K562 (cell line): ENCODE results near the gene CHMP4B. TPM values are rescaled to one million over a fixed set of nuclear protein-coding genes. Genes with fewer than 3 reads are reported as not detected.
A peak's percentile ranks its signal among the peaks of the same experiment; 100 is the strongest.

Experiments used
- BRCA1 ChIP-seq, 2 experiments: fragments of 450-650 bp in 1 of 2; sonication (generic) in 1 of 2; formaldehyde crosslinking in 1 of 2; IDR thresholded peaks; 2 replicates each; pipeline versions ENCODE4 v1.5.0 to v1.6.1; 2017 to 2020; ENCODE audit warnings: mild to moderate bottlenecking in 1 of 2, missing genetic modification reagents in 1 of 2
- BRF1 ChIP-seq: IDR thresholded peaks from 3 replicates; pipeline ENCODE4 v1.6.1; 2011; ENCODE audit warnings: borderline replicate concordance, mild to moderate bottlenecking; ENCODE audit not compliant: insufficient read length; ENCODE audit errors: extremely low read depth
- EGR1 ChIP-seq: fragments of 450-650 bp; conservative IDR thresholded peaks from 2 replicates; pipeline ENCODE4 v1.6.1; 2017; ENCODE audit warnings: mild to moderate bottlenecking
- EWSR1 ChIP-seq: fragments of 450-650 bp; IDR thresholded peaks from 2 replicates; pipeline ENCODE4 v1.6.1; 2018; ENCODE audit warnings: borderline replicate concordance, mild to moderate bottlenecking, low read depth, moderate library complexity; ENCODE audit not compliant: partially characterized antibody
- MCM2 ChIP-seq: fragments of 450-650 bp; IDR thresholded peaks from 2 replicates; pipeline ENCODE4 v1.6.1; 2017; ENCODE audit warnings: low read depth, mild to moderate bottlenecking
- NRF1 ChIP-seq, 2 experiments: fragments of 450-650 bp; IDR thresholded peaks in 1 of 2; conservative IDR thresholded peaks in 1 of 2; 2 replicates each; pipeline ENCODE4 v1.6.1; 2014; ENCODE audit warnings: mild to moderate bottlenecking in 2 of 2
- PYGO2 ChIP-seq: fragments of 450-650 bp; IDR thresholded peaks from 2 replicates; pipeline ENCODE4 v1.6.1; 2016; ENCODE audit warnings: mild to moderate bottlenecking, missing genetic modification characterization, moderate library complexity, missing compliant biosample characterization
- SREBF1 ChIP-seq: fragments of 150-350 bp; IDR thresholded peaks from 2 replicates; pipeline ENCODE4 v1.6.1; 2014; ENCODE audit warnings: antibody characterized with exemption, low read depth, low read length, borderline replicate concordance
- TFAM ChIP-seq: fragments of 250-450 bp; sonication (Bioruptor Pico); conservative IDR thresholded peaks from 2 replicates; pipeline ENCODE4 v1.5.0; 2021; ENCODE audit warnings: mild to moderate bottlenecking, moderate library complexity
- ZBTB8A ChIP-seq: fragments of 450-650 bp; IDR thresholded peaks from 2 replicates; pipeline ENCODE4 v1.6.1; 2018; ENCODE audit warnings: mild to moderate bottlenecking, moderate library complexity; ENCODE audit not compliant: partially characterized antibody
- ZBTB9 ChIP-seq: fragments of 450-650 bp; formaldehyde crosslinking; IDR thresholded peaks from 2 replicates; pipeline ENCODE4 v1.4.0; 2020; ENCODE audit warnings: mild to moderate bottlenecking, moderate library complexity
- ZC3H11A ChIP-seq: IDR thresholded peaks from 2 replicates; pipeline ENCODE4 v1.6.1; 2012; ENCODE audit warnings: low read depth, low read length, improper control_type of control experiment
- ZNF24 ChIP-seq: fragments of 450-650 bp; IDR thresholded peaks from 2 replicates; pipeline ENCODE4 v1.6.1; 2016
- ZNF395 ChIP-seq: fragments of 200-800 bp; sonication (Bioruptor generic); IDR thresholded peaks from 2 replicates; pipeline ENCODE4 v1.6.1; 2017; ENCODE audit warnings: missing genetic modification characterization, missing compliant biosample characterization
- ZNF592 ChIP-seq: fragments of 450-650 bp; IDR thresholded peaks from 2 replicates; pipeline ENCODE4 v1.6.1; 2017; ENCODE audit warnings: antibody characterized with exemption, mild to moderate bottlenecking
- ZNF639 ChIP-seq, 2 experiments: fragments of 200-800 bp in 1 of 2; sonication (Bioruptor generic) in 1 of 2; sonication (generic) in 1 of 2; formaldehyde crosslinking in 1 of 2; IDR thresholded peaks in 1 of 2; conservative IDR thresholded peaks in 1 of 2; 2 replicates each; pipeline versions ENCODE4 v1.5.0 to v1.6.1; 2016 to 2020; ENCODE audit warnings: missing compliant biosample characterization in 1 of 2, missing genetic modification characterization in 1 of 2, missing genetic modification reagents in 1 of 2
- polyA plus RNA-seq, 8 experiments: library from polyadenylated mRNA; depleted of rRNA in 4 of 8; stranded (reverse) in 5 of 8; unstranded in 3 of 8; fragments of >200 nt; fragmentation: Nextera tagmentation in 2 of 8; fragmentation: Illumina TruSeq in 1 of 8; extraction: Ambion mirVana in 2 of 8; extraction: Trizol in 1 of 8; gene quantifications; 2 replicates each; pipeline versions ENCODE4 v1.2.1 to v1.2.3, GENCODE V29; 2011 to 2014; ENCODE audit warnings: inconsistent platforms in 1 of 8, missing spikeins in 1 of 8
- total RNA-seq, 7 experiments: library from RNA; depleted of rRNA in 6 of 7; stranded (reverse); fragments of >200 nt in 6 of 7; fragmentation: Illumina TruSeq in 2 of 7; extraction: Trizol in 2 of 7; gene quantifications; 2 replicates each; pipeline versions ENCODE4 v1.2.1 to v1.2.3, GENCODE V29; 2011 to 2021; ENCODE audit warnings: low replicate concordance in 1 of 7

CHMP4B gene
- total and polyA plus RNA-seq, 9 of the 15 experiments (the other 6 are each of a cell fraction or from before 2014, with no cell fraction given) = 1.8 to 64.7 (median 31.8) TPM

- peak; percentile 91 for TF ChIP-seq ZBTB8A
- no peak for TF ChIP-seq BRCA1 (IDR thresholded peaks at IDR 0.05)
- TF ChIP-seq BRCA1 (CRISPR knock-in tag; IDR thresholded peaks at IDR 0.05) = no peak
- no peak for TF ChIP-seq ZNF24
- no peak for TF ChIP-seq EWSR1
- TF ChIP-seq SREBF1 = peak; percentile 94
- no peak for TF ChIP-seq TFAM (CRISPR knock-in tag)
- peak; percentile 99 for TF ChIP-seq ZNF592
- peak; percentile 59 to 70 for TF ChIP-seq NRF1 (conservative IDR thresholded peaks at IDR 0.05 in 1 of 2, IDR thresholded peaks at IDR 0.05 in 1 of 2)
- peak; percentile 83; the same call in 1 of the 2 replicates for TF ChIP-seq ZBTB9 (CRISPR knock-in tag)
- TF ChIP-seq ZNF395 (CRISPR knock-in tag) = peak; percentile 99
- TF ChIP-seq MCM2 = no peak
- TF ChIP-seq PYGO2 (tag) = no peak
- no peak for TF ChIP-seq BRF1
- peak in 1 of 2 experiments; percentile 97; a peak in 2 of 4 replicates for TF ChIP-seq ZNF639 (CRISPR knock-in tag; conservative IDR thresholded peaks at IDR 0.05 in 1 of 2, IDR thresholded peaks at IDR 0.05 in 1 of 2)
- TF ChIP-seq ZC3H11A = no peak
- peak; percentile 90 for TF ChIP-seq EGR1
These were observed at the start of gene CHMP4B (continued) for GRCh38 chr20:33810885-33811775.
